HCT116 (cell line): ENCODE measurements around the gene BCL6. TPM values are rescaled to one million over a fixed set of nuclear protein-coding genes. Genes with fewer than 3 reads are reported as not detected.

Source experiments
- ATAC-seq: fragments of 200-7000 bp; cut with Tn5 transposase; 2 replicates; pipeline ENCODE4 v1.9.1; 2020; ENCODE audit warnings: mild to moderate bottlenecking, moderate library complexity
- BruUV-seq: library from RNA; stranded (reverse); fragments of 400-500 nt; replicated peaks from 2 replicates; lab custom pipeline; 2021; lab: Mats Ljungman, UMichigan
- CTCF ChIA-PET: fragments of 300-600 bp; sonication (Branson Sonifier 250); formaldehyde crosslinking; loops from one replicate; lab custom pipeline; 2021; ENCODE audit warnings: antibody characterized with exemption; lab: Charles Lee
- POLR2A ChIA-PET: fragments of 300-600, 350-600 bp; sonication (Branson Sonifier 250); formaldehyde crosslinking; loops from one replicate; lab custom pipeline; 2021; ENCODE audit warnings: antibody characterized with exemption; lab: Charles Lee
- RAD21 ChIA-PET, 2 experiments: fragments of 300-600 bp; sonication (Branson Sonifier 250); formaldehyde crosslinking; loops; one replicate each; lab custom pipeline; 2023; ENCODE audit warnings: low total read pairs in 2 of 2; ENCODE audit not compliant: uncharacterized antibody in 2 of 2, unreplicated experiment in 2 of 2, low non-redundant PET in 1 of 2; lab: Charles Lee
- DNase-seq: peaks from one replicate; pipeline ENCODE4 v3.0.0-alpha.2; 2010; ENCODE audit warnings: low read depth, low spot score
- H2AFZ ChIP-seq: fragments of 200-600 bp; shearing (Covaris generic), sonication (generic); 2 replicates; pipeline ENCODE4 v1.6.1; 2017; ENCODE audit warnings: low read depth, mixed run types, mixed read lengths, antibody characterized with exemption, low read length; ENCODE audit not compliant: poor library complexity, severe bottlenecking
- H3K27ac ChIP-seq: 2 replicates; pipeline ENCODE4 v1.5.1; 2012; ENCODE audit warnings: low read depth, low read length
- H3K27me3 ChIP-seq: fragments of 200-600 bp; sonication (generic); 2 replicates; pipeline ENCODE4 v1.6.1; 2016; ENCODE audit warnings: mixed run types, low read length, mixed read lengths; ENCODE audit not compliant: insufficient read depth
- H3K36me3 ChIP-seq, 2 experiments: fragments of 200-500 bp in 1 of 2; fragments of 200-600 bp in 1 of 2; sonication (Bioruptor generic) in 1 of 2; sonication (generic) in 1 of 2; 2 replicates each; pipeline versions ENCODE4 v1.5.1 to v1.6.1; 2014 to 2016; ENCODE audit warnings: low read length in 2 of 2, inconsistent platforms in 1 of 2, mixed read lengths in 1 of 2, mixed run types in 1 of 2; ENCODE audit not compliant: insufficient read depth in 2 of 2, control insufficient read depth in 1 of 2
- H3K4me1 ChIP-seq, 2 experiments: fragments of 200-600 bp in 1 of 2; sonication (generic) in 1 of 2; 2 replicates each; pipeline versions ENCODE4 v1.5.1 to v1.6.1; 2012 to 2017; ENCODE audit warnings: low read length in 2 of 2, inconsistent platforms in 1 of 2, mild to moderate bottlenecking in 1 of 2, mixed read lengths in 1 of 2, mixed run types in 1 of 2, moderate library complexity in 1 of 2; ENCODE audit not compliant: insufficient read depth in 2 of 2, control insufficient read depth in 1 of 2
- H3K4me2 ChIP-seq: fragments of 200-600 bp; sonication (generic); 2 replicates; pipeline ENCODE4 v1.6.1; 2017; ENCODE audit warnings: mixed run types, low read length, mixed read lengths
- H3K4me3 ChIP-seq, 2 experiments: fragments of 200-600 bp in 1 of 2; sonication (generic) in 1 of 2; replicated peaks in 1 of 2; 2 replicates each; pipeline ENCODE4 v1.5.1; 2011 to 2016; ENCODE audit warnings: low read length in 2 of 2, control low read depth in 1 of 2, low read depth in 1 of 2, mild to moderate bottlenecking in 1 of 2, mixed read lengths in 1 of 2, mixed run types in 1 of 2
- H3K79me2 ChIP-seq: fragments of 200-600 bp; sonication (generic); 2 replicates; pipeline ENCODE4 v1.6.1; 2017; ENCODE audit warnings: mild to moderate bottlenecking, mixed run types, low read length, moderate library complexity, mixed read lengths; ENCODE audit not compliant: insufficient read depth
- H3K9ac ChIP-seq: fragments of 200-600 bp; sonication (generic); 2 replicates; pipeline ENCODE4 v1.6.1; 2016; ENCODE audit warnings: low read length, mixed read lengths
- H3K9me2 ChIP-seq: fragments of 200-600 bp; sonication (generic), shearing (Covaris generic); 2 replicates; pipeline ENCODE4 v1.6.1; 2017; ENCODE audit warnings: mixed run types, mild to moderate bottlenecking, moderate library complexity; ENCODE audit not compliant: insufficient read depth
- H3K9me3 ChIP-seq, 2 experiments: fragments of 200-500 bp in 1 of 2; fragments of 200-600 bp in 1 of 2; sonication (Bioruptor generic) in 1 of 2; sonication (generic) in 1 of 2; 2 replicates each; pipeline ENCODE4 v1.6.1; 2014 to 2017; ENCODE audit warnings: low read length in 2 of 2, mixed read lengths in 2 of 2, inconsistent platforms in 1 of 2, low read depth in 1 of 2, mild to moderate bottlenecking in 1 of 2, mixed run types in 1 of 2, moderate library complexity in 1 of 2; ENCODE audit not compliant: control insufficient read depth in 1 of 2, insufficient read depth in 1 of 2
- H4K20me1 ChIP-seq: fragments of 200-600 bp; sonication (generic), shearing (Covaris generic); 2 replicates; pipeline ENCODE4 v1.6.1; 2017; ENCODE audit warnings: mixed run types, mild to moderate bottlenecking, moderate library complexity; ENCODE audit not compliant: insufficient read depth
- ATF3 ChIP-seq: IDR thresholded peaks from 2 replicates; pipeline ENCODE4 v1.6.1; 2012
- CEBPB ChIP-seq: IDR thresholded peaks from 2 replicates; pipeline ENCODE4 v1.6.1; 2012; ENCODE audit warnings: low read depth
- ELF1 ChIP-seq: IDR thresholded peaks from 2 replicates; pipeline ENCODE4 v1.6.1; 2012; ENCODE audit warnings: low read depth, borderline replicate concordance
- EZH2 ChIP-seq: fragments of 200-600 bp; sonication (generic); IDR thresholded peaks from 2 replicates; pipeline ENCODE4 v1.6.1; 2017; ENCODE audit warnings: antibody characterized with exemption, mixed run types
- EZH2phosphoT487 ChIP-seq: fragments of 200-600 bp; IDR thresholded peaks from 2 replicates; pipeline ENCODE4 v1.6.1; 2018; ENCODE audit warnings: antibody characterized with exemption, borderline replicate concordance
- FOSL1 ChIP-seq: IDR thresholded peaks from 2 replicates; pipeline ENCODE4 v1.6.1; 2012; ENCODE audit warnings: low read depth
- JUND ChIP-seq: IDR thresholded peaks from 2 replicates; pipeline ENCODE4 v1.6.1; 2012
- MAX ChIP-seq: IDR thresholded peaks from 2 replicates; pipeline ENCODE4 v1.6.1; 2012
- POLR2A ChIP-seq: IDR thresholded peaks from 2 replicates; pipeline ENCODE4 v1.7.0; 2011; ENCODE audit warnings: borderline replicate concordance; ENCODE audit not compliant: insufficient read depth, insufficient read length; ENCODE audit errors: extremely low read depth
- POLR2AphosphoS5 ChIP-seq: IDR thresholded peaks from 2 replicates; pipeline ENCODE4 v1.6.1; 2011; ENCODE audit warnings: mild to moderate bottlenecking, low read depth, low read length, moderate library complexity
- RAD21 ChIP-seq: IDR thresholded peaks from 2 replicates; pipeline ENCODE4 v1.6.1; 2012; ENCODE audit warnings: low read depth, mild to moderate bottlenecking
- SIN3A ChIP-seq: IDR thresholded peaks from 2 replicates; pipeline ENCODE4 v1.6.1; 2012; ENCODE audit warnings: low read depth
- SRF ChIP-seq: IDR thresholded peaks from 2 replicates; pipeline ENCODE4 v1.6.1; 2012; ENCODE audit warnings: low read depth
- TCF7L2 ChIP-seq: IDR thresholded peaks from 2 replicates; pipeline ENCODE4 v1.7.0; 2011; ENCODE audit warnings: borderline replicate concordance, inconsistent platforms; ENCODE audit not compliant: insufficient read depth, insufficient read length; ENCODE audit errors: extremely low read depth
- YY1 ChIP-seq: IDR thresholded peaks from 2 replicates; pipeline ENCODE4 v1.6.1; 2011; ENCODE audit warnings: low read length, low read depth, moderate library complexity, mild to moderate bottlenecking; ENCODE audit not compliant: insufficient replicate concordance; ENCODE audit errors: extremely low read depth
- ZBTB33 ChIP-seq: IDR thresholded peaks from 2 replicates; pipeline ENCODE4 v1.6.1; 2011; ENCODE audit warnings: mild to moderate bottlenecking, low read length, moderate library complexity; ENCODE audit not compliant: insufficient replicate concordance; ENCODE audit errors: extremely low read depth
- ZFX ChIP-seq: fragments of 450-650 bp; IDR thresholded peaks from 2 replicates; pipeline ENCODE4 v1.6.1; 2017
- intact Hi-C: fragments of 100-400 bp; cut with micrococcal nuclease; formaldehyde crosslinking; loops from 2 replicates; pipeline ENCODE4 v1.10.0; 2022
- total RNA-seq: library from RNA; stranded (reverse); gene quantifications from one replicate; pipeline ENCODE4 v1.2.1, GENCODE V29; 2021; ENCODE audit not compliant: unreplicated experiment

BCL6 gene
- total RNA-seq, 1 experiment from 2014 or later, result 17.5 TPM

GRCh38 chr3:187792521-187792920, 47.3 kb upstream of the BCL6 start:
- BruUV-seq, result no TSS peak
- Histone ChIP-seq H3K79me2 (no peaks in the 10 kb centered on the region), H3K9ac (no peak overlapping the region), H3K9me2 (no peaks in the 10 kb centered on the region), H3K4me1 (no peaks in the 10 kb centered on the region), H2AFZ (no peak overlapping the region), H3K27me3 (no peaks in the 10 kb centered on the region), H3K4me2 (no peak overlapping the region), H3K27ac (no peak overlapping the region), H3K9me3 (no peaks in the 10 kb centered on the region), H4K20me1 (no peaks in the 10 kb centered on the region), H3K4me3 (no peak overlapping the region), H3K36me3 (no peaks in the 10 kb centered on the region)
- CTCF ChIA-PET, result no interaction called here
- intact Hi-C loops, result no loop called here
- POLR2A ChIA-PET, result no interaction called here
- TF ChIP-seq SRF, result no peak
- no peak for TF ChIP-seq MAX
- no peak for TF ChIP-seq ELF1
- no peak for TF ChIP-seq ZBTB33
- TF ChIP-seq FOSL1, result no peak
- no peak for TF ChIP-seq EZH2
- no peak for TF ChIP-seq POLR2AphosphoS5
- no peak for DNase-seq
- no peak for ATAC-seq
- RAD21 ChIA-PET, result no interaction called here

- POLR2A ChIA-PET, result no interaction called here
- Histone ChIP-seq H4K20me1 (no peaks in the 10 kb centered on the region), H3K27ac (no peak overlapping the region), H3K4me3 (no peak overlapping the region), H3K4me1 (no peaks in the 10 kb centered on the region), H3K9me3 (no peaks in the 10 kb centered on the region), H3K9ac (no peak overlapping the region), H2AFZ (no peak overlapping the region), H3K27me3 (no peaks in the 10 kb centered on the region), H3K4me2 (no peak overlapping the region), H3K9me2 (no peaks in the 10 kb centered on the region), H3K79me2 (no peaks in the 10 kb centered on the region), H3K36me3 (no peaks in the 10 kb centered on the region)
- ATAC-seq (no peak), DNase-seq (no peak)
- RAD21 ChIA-PET, result no interaction called here
- no TSS peak for BruUV-seq
- CTCF ChIA-PET, result no interaction called here
- intact Hi-C loops, result no loop called here
- TF ChIP-seq TCF7L2 (no peak), EZH2phosphoT487 (no peak), SIN3A (no peak), RAD21 (no peak), EZH2 (no peak), ZBTB33 (no peak), ZFX (no peak), CEBPB (no peak), YY1 (no peak), JUND (no peak), ATF3 (no peak), SRF (no peak), POLR2A (no peak), MAX (no peak), ELF1 (no peak), FOSL1 (no peak)
Measured at GRCh38 chr3:187789872-187790271, 44.6 kb upstream of the BCL6 start.
